HEK293 (cell line): Measurements from ENCODE around the gene ADAMTS17.

Experiments
- CTCF ChIA-PET: fragments of 350-600 bp; formaldehyde crosslinking; extraction: SDS; loops from one replicate; lab custom pipeline; 2021; ENCODE audit warnings: antibody characterized with exemption; lab: Yijun Ruan, JAX
- POLR2A ChIA-PET: fragments of 300-600 bp; formaldehyde crosslinking; extraction: SDS; loops from one replicate; lab custom pipeline; 2020; ENCODE audit warnings: antibody characterized with exemption, inconsistent platforms; lab: Yijun Ruan, JAX
- H3K27ac ChIP-seq: fragments of 200-500 bp; sonication (Bioruptor generic); 2 replicates; pipeline ENCODE4 v1.5.1; 2014; ENCODE audit warnings: low read depth, low read length, control low read depth, inconsistent platforms; ENCODE audit errors: extremely low read depth
- H3K36me3 ChIP-seq, 2 experiments: fragments of 200-500 bp in 1 of 2; sonication (Bioruptor generic) in 1 of 2; 1 replicate in 1 of 2; 2 replicates in 1 of 2; pipeline ENCODE4 v1.5.1; 2014 to 2017; ENCODE audit warnings: inconsistent platforms in 2 of 2, low read length in 2 of 2; ENCODE audit not compliant: control insufficient read depth in 2 of 2, insufficient read depth in 1 of 2
- H3K4me1 ChIP-seq: fragments of 200-500 bp; sonication (Bioruptor generic); 2 replicates; pipeline ENCODE4 v1.5.1; 2014; ENCODE audit warnings: mild to moderate bottlenecking, low read length, inconsistent platforms; ENCODE audit not compliant: control insufficient read depth, insufficient read depth
- H3K4me3 ChIP-seq: 2 replicates; pipeline ENCODE4 v1.5.1; 2011; ENCODE audit warnings: low read depth, mild to moderate bottlenecking, control low read depth, low read length, moderate library complexity
- H3K9me3 ChIP-seq: fragments of 200-500 bp; sonication (Bioruptor generic); 2 replicates; pipeline ENCODE4 v1.5.1; 2014; ENCODE audit warnings: low read depth, low read length, inconsistent platforms; ENCODE audit not compliant: control insufficient read depth, insufficient read depth
- FEZF1 ChIP-seq: fragments of 450-650 bp; formaldehyde crosslinking; IDR thresholded peaks from 2 replicates; pipeline ENCODE4 v1.5.1; 2016; ENCODE audit warnings: missing biosample characterization, missing genetic modification characterization
- KLF10 ChIP-seq: fragments of 450-650 bp; IDR thresholded peaks from 2 replicates; pipeline ENCODE4 v1.5.1; 2018; ENCODE audit warnings: missing biosample characterization, mild to moderate bottlenecking, missing genetic modification characterization
- SCRT1 ChIP-seq: fragments of 450-650 bp; formaldehyde crosslinking; IDR thresholded peaks from 2 replicates; pipeline ENCODE4 v1.5.1; 2016; ENCODE audit warnings: missing biosample characterization, missing genetic modification characterization, borderline replicate concordance
- SP2 ChIP-seq: fragments of 450-650 bp; formaldehyde crosslinking; IDR thresholded peaks from 2 replicates; pipeline ENCODE4 v1.5.1; 2016; ENCODE audit warnings: missing biosample characterization, missing genetic modification characterization
- TRIM28 ChIP-seq: IDR thresholded peaks from 2 replicates; pipeline ENCODE4 v1.6.1; 2011; ENCODE audit warnings: low read length, control low read depth, borderline replicate concordance
- ZBTB26 ChIP-seq: fragments of 450-650 bp; formaldehyde crosslinking; optimal IDR thresholded peaks from 2 replicates; pipeline ENCODE3; 2016; ENCODE audit warnings: missing biosample characterization, mild to moderate bottlenecking, missing genetic modification characterization
- ZNF112 ChIP-seq: fragments of 450-650 bp; formaldehyde crosslinking; IDR thresholded peaks from 2 replicates; pipeline ENCODE4 v1.5.0; 2017; ENCODE audit warnings: missing biosample characterization, missing genetic modification characterization
- ZNF146 ChIP-seq: fragments of 450-650 bp; formaldehyde crosslinking; IDR thresholded peaks from 2 replicates; pipeline ENCODE4 v1.5.1; 2016; ENCODE audit warnings: missing biosample characterization, missing genetic modification characterization
- ZNF169 ChIP-seq: fragments of 450-650 bp; formaldehyde crosslinking; IDR thresholded peaks from 2 replicates; pipeline ENCODE4 v1.5.1; 2016; ENCODE audit warnings: missing biosample characterization, missing genetic modification characterization
- ZNF223 ChIP-seq: fragments of 450-650 bp; formaldehyde crosslinking; IDR thresholded peaks from 2 replicates; pipeline ENCODE4 v1.5.1; 2016; ENCODE audit warnings: missing biosample characterization, missing genetic modification characterization
- ZNF26 ChIP-seq: fragments of 450-650 bp; formaldehyde crosslinking; IDR thresholded peaks from 2 replicates; pipeline ENCODE4 v1.5.1; 2016; ENCODE audit warnings: missing biosample characterization, missing genetic modification characterization
- ZNF292 ChIP-seq: fragments of 450-650 bp; formaldehyde crosslinking; IDR thresholded peaks from 2 replicates; pipeline ENCODE4 v1.5.1; 2016; ENCODE audit warnings: low read depth, missing biosample characterization, missing genetic modification characterization, borderline replicate concordance
- ZNF394 ChIP-seq: fragments of 450-650 bp; formaldehyde crosslinking; IDR thresholded peaks from 2 replicates; pipeline ENCODE4 v1.5.1; 2016; ENCODE audit warnings: missing biosample characterization, missing genetic modification characterization, mild to moderate bottlenecking, moderate library complexity, borderline replicate concordance
- ZNF513 ChIP-seq: fragments of 450-650 bp; IDR thresholded peaks from 2 replicates; pipeline ENCODE4 v1.5.1; 2018; ENCODE audit warnings: missing biosample characterization, missing genetic modification characterization
- ZNF548 ChIP-seq: fragments of 450-650 bp; formaldehyde crosslinking; IDR thresholded peaks from 2 replicates; pipeline ENCODE4 v1.5.1; 2016; ENCODE audit warnings: missing biosample characterization, missing genetic modification characterization
- TF ChIP-seq, protein P1 (sequence below): fragments of 450-650 bp; formaldehyde crosslinking; IDR thresholded peaks from 2 replicates; pipeline ENCODE4 v1.5.1; 2016; ENCODE audit warnings: missing biosample characterization, missing genetic modification characterization, borderline replicate concordance

Gene ADAMTS17

GRCh38 chr15:100284701-100285100 is 57.1 kb downstream of the ADAMTS17 start (continued):
- no peak for TF ChIP-seq ZNF513 (tag by site-specific recombination)
- no peak for TF ChIP-seq ZNF169 (tag by site-specific recombination)
- TF ChIP-seq SP2 (tag by site-specific recombination): no peak
- TF ChIP-seq ZNF223 (tag by site-specific recombination): no peak

GRCh38 chr15:100284191-100284590 is 57.6 kb downstream of the ADAMTS17 start:
- ChIA-PET CTCF (no interaction called here), POLR2A (no interaction called here)
- Histone ChIP-seq H3K9me3 (no peaks in the 10 kb centered on the region; the same call in 1 of the 2 replicates), H3K36me3 (no peaks in the 10 kb centered on the region), H3K4me3 (no peak overlapping the region), H3K4me1 (no peaks in the 10 kb centered on the region), H3K27ac (no peak overlapping the region)
- TF ChIP-seq ZNF292 (tag by site-specific recombination) (no peak), ZBTB26 (tag by site-specific recombination) (no peak), KLF10 (no peak), ZNF26 (no peak), ZNF548 (tag by site-specific recombination) (no peak), FEZF1 (no peak), ZNF146 (tag by site-specific recombination) (no peak), SCRT1 (tag by site-specific recombination) (no peak), ZNF394 (tag by site-specific recombination) (no peak), TRIM28 (no peak), ZNF112 (tag by site-specific recombination) (no peak)
- TF ChIP-seq, protein P1, sequence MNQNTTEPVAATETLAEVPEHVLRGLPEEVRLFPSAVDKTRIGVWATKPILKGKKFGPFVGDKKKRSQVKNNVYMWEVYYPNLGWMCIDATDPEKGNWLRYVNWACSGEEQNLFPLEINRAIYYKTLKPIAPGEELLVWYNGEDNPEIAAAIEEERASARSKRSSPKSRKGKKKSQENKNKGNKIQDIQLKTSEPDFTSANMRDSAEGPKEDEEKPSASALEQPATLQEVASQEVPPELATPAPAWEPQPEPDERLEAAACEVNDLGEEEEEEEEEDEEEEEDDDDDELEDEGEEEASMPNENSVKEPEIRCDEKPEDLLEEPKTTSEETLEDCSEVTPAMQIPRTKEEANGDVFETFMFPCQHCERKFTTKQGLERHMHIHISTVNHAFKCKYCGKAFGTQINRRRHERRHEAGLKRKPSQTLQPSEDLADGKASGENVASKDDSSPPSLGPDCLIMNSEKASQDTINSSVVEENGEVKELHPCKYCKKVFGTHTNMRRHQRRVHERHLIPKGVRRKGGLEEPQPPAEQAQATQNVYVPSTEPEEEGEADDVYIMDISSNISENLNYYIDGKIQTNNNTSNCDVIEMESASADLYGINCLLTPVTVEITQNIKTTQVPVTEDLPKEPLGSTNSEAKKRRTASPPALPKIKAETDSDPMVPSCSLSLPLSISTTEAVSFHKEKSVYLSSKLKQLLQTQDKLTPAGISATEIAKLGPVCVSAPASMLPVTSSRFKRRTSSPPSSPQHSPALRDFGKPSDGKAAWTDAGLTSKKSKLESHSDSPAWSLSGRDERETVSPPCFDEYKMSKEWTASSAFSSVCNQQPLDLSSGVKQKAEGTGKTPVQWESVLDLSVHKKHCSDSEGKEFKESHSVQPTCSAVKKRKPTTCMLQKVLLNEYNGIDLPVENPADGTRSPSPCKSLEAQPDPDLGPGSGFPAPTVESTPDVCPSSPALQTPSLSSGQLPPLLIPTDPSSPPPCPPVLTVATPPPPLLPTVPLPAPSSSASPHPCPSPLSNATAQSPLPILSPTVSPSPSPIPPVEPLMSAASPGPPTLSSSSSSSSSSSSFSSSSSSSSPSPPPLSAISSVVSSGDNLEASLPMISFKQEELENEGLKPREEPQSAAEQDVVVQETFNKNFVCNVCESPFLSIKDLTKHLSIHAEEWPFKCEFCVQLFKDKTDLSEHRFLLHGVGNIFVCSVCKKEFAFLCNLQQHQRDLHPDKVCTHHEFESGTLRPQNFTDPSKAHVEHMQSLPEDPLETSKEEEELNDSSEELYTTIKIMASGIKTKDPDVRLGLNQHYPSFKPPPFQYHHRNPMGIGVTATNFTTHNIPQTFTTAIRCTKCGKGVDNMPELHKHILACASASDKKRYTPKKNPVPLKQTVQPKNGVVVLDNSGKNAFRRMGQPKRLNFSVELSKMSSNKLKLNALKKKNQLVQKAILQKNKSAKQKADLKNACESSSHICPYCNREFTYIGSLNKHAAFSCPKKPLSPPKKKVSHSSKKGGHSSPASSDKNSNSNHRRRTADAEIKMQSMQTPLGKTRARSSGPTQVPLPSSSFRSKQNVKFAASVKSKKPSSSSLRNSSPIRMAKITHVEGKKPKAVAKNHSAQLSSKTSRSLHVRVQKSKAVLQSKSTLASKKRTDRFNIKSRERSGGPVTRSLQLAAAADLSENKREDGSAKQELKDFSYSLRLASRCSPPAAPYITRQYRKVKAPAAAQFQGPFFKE (tag by site-specific recombination): no peak
